Transverse colon (tissue), 4 donors: ENCODE data around the gene ARL15.

Experiments
- EP300 ChIP-seq: sonication (generic); formaldehyde crosslinking; IDR thresholded peaks from one replicate; pipeline ENCODE4 v1.6.1; 2017; ENCODE audit warnings: antibody characterized with exemption, low read depth
- POLR2A ChIP-seq: fragments of 450-650 bp; IDR thresholded peaks from one replicate; pipeline ENCODE4 v1.6.1; 2016; ENCODE audit warnings: antibody characterized with exemption, mild to moderate bottlenecking, moderate library complexity
- POLR2AphosphoS5 ChIP-seq, 3 donors: sonication (generic); formaldehyde crosslinking; IDR thresholded peaks; one replicate each; pipeline ENCODE4 v1.6.1; 2016; ENCODE audit warnings: antibody characterized with exemption in 3 of 3
- TF ChIP-seq, protein P1 (sequence below), 5 experiments: fragments of 200-600 bp in 3 of 5; fragments of 450-650 bp in 2 of 5; sonication (generic) in 3 of 5; IDR thresholded peaks; 1 replicate in 2 of 5; 2 replicates in 3 of 5; pipeline ENCODE4 v1.5.1; 2016 to 2017; ENCODE audit warnings: antibody characterized with exemption in 5 of 5, inconsistent platforms in 3 of 5, mild to moderate bottlenecking in 2 of 5, moderate library complexity in 1 of 5

DNA sequence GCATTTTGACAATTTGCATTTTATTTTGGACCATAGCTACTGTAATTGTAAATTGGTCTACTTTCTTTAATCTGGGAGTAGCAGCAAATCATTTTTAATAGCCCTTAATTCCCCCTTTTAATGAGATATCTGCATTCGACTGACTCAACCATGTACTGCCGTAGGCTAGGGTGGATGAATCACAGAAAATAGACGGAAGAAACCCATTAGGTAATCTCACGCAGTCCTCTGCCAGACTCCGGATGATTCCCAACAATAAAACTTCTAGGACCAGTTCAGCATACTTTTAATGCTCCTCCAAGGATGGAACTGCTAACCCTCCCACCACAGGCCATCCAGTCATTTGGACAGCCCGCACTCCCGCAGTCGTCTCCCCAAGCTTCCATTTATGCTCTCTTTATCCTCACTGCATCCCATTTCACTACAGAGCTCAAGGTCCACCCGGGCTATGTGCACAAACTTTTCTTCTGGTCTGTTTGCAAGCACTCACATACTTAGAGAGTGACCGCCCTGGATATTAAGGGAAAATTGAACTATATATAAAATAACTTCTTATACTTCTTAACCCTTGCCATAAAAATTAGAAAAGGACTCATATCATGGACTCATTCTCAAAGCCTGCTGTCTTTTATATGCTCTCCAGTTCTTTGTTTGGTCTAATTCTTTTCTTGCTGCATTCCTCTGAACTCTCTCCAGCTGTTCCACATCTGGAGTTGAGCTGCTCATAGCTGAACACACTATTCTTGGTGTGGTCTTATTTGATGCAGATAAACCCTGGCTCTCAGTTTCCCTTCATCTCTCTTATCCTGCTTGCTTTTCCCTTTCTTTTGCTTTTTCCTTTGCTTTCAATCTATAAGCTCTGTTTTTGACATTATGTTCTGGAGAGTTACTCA is 326.6 kb downstream of the ARL15 start:
- TF ChIP-seq POLR2A (no peak), EP300 (no peak), POLR2AphosphoS5 (IDR thresholded peaks at IDR 0.05) (no peak)
- TF ChIP-seq, protein P1, sequence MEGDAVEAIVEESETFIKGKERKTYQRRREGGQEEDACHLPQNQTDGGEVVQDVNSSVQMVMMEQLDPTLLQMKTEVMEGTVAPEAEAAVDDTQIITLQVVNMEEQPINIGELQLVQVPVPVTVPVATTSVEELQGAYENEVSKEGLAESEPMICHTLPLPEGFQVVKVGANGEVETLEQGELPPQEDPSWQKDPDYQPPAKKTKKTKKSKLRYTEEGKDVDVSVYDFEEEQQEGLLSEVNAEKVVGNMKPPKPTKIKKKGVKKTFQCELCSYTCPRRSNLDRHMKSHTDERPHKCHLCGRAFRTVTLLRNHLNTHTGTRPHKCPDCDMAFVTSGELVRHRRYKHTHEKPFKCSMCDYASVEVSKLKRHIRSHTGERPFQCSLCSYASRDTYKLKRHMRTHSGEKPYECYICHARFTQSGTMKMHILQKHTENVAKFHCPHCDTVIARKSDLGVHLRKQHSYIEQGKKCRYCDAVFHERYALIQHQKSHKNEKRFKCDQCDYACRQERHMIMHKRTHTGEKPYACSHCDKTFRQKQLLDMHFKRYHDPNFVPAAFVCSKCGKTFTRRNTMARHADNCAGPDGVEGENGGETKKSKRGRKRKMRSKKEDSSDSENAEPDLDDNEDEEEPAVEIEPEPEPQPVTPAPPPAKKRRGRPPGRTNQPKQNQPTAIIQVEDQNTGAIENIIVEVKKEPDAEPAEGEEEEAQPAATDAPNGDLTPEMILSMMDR (IDR thresholded peaks at IDR 0.05), result no peak
